OCI-LY7 (cell line): ENCODE measurements around the gene RNFT2. TPM values are rescaled to one million over a fixed set of nuclear protein-coding genes. Genes with fewer than 3 reads are reported as not detected.
A peak's percentile ranks its signal among the peaks of the same experiment; 100 is the strongest.
"Not testable (repeated sequence)": the region's sequence is repeated elsewhere in the genome, so short reads cannot be mapped to it uniquely, and the experiment has no call there.

ENCODE experiments used
- BruUV-seq: library from RNA; stranded (reverse); fragments of 400-500 nt; replicated peaks from 2 replicates; lab custom pipeline; 2021; lab: Mats Ljungman, UMichigan
- CTCF ChIA-PET: fragments of 300-600 bp; sonication (Branson Sonifier 250); formaldehyde crosslinking; loops from one replicate; lab custom pipeline; 2022; ENCODE audit warnings: antibody characterized with exemption; ENCODE audit not compliant: unreplicated experiment; lab: Charles Lee
- POLR2A ChIA-PET: fragments of 300-600 bp; sonication (Branson Sonifier 250); formaldehyde crosslinking; loops from one replicate; lab custom pipeline; 2022; ENCODE audit warnings: antibody characterized with exemption; lab: Charles Lee
- DNase-seq: peaks from one replicate; pipeline ENCODE4 v3.0.0-alpha.2; 2015; ENCODE audit warnings: low spot score
- H2AFZ ChIP-seq: fragments of 200-600 bp; sonication (generic), shearing (Covaris generic); 2 replicates; pipeline ENCODE4 v1.6.1; 2014; ENCODE audit warnings: mild to moderate bottlenecking, antibody characterized with exemption, low read length, moderate library complexity
- H3K27ac ChIP-seq: fragments of 200-600 bp; sonication (generic); 2 replicates; pipeline ENCODE4 v1.5.1; 2014; ENCODE audit warnings: mixed run types, low read depth, mild to moderate bottlenecking, moderate library complexity, low read length, inconsistent platforms; ENCODE audit not compliant: poor library complexity, severe bottlenecking
- H3K36me3 ChIP-seq: fragments of 200-600 bp; sonication (generic); 2 replicates; pipeline ENCODE4 v1.6.1; 2014; ENCODE audit warnings: mild to moderate bottlenecking, antibody characterized with exemption, low read length, moderate library complexity, mixed read lengths; ENCODE audit not compliant: insufficient read depth
- H3K4me1 ChIP-seq: fragments of 200-600 bp; sonication (generic); 2 replicates; pipeline ENCODE4 v1.5.1; 2014; ENCODE audit warnings: mild to moderate bottlenecking, low read length; ENCODE audit not compliant: insufficient read depth, poor library complexity, severe bottlenecking
- H3K4me2 ChIP-seq: fragments of 200-600 bp; sonication (generic); 2 replicates; pipeline ENCODE4 v1.6.1; 2014; ENCODE audit warnings: mild to moderate bottlenecking, low read length
- H3K4me3 ChIP-seq: fragments of 200-600 bp; sonication (generic); 2 replicates; pipeline ENCODE4 v1.5.1; 2014; ENCODE audit warnings: mild to moderate bottlenecking, low read depth, low read length; ENCODE audit not compliant: poor library complexity, severe bottlenecking
- H3K79me2 ChIP-seq: fragments of 200-600 bp; sonication (generic); 2 replicates; pipeline ENCODE4 v1.6.1; 2016; ENCODE audit warnings: low read depth, mild to moderate bottlenecking, low read length, moderate library complexity, mixed read lengths; ENCODE audit not compliant: insufficient read depth
- H3K9me2 ChIP-seq: fragments of 200-600 bp; sonication (generic); 2 replicates; pipeline ENCODE4 v1.6.1; 2016; ENCODE audit warnings: mild to moderate bottlenecking, low read length, mixed read lengths; ENCODE audit not compliant: insufficient read depth
- H3K9me3 ChIP-seq: fragments of 200-600 bp; sonication (generic); 2 replicates; pipeline ENCODE4 v1.6.1; 2014; ENCODE audit warnings: mild to moderate bottlenecking, mixed run types, low read length, mixed read lengths
- H4K20me1 ChIP-seq: fragments of 200-600 bp; sonication (generic); 2 replicates; pipeline ENCODE4 v1.6.1; 2014; ENCODE audit warnings: mild to moderate bottlenecking, antibody characterized with exemption, low read length, moderate library complexity, mixed read lengths; ENCODE audit not compliant: insufficient read depth
- CTCF ChIP-seq: fragments of 200-600 bp; sonication (generic); conservative IDR thresholded peaks from 2 replicates; pipeline ENCODE4 v1.5.1; 2014; ENCODE audit warnings: mild to moderate bottlenecking, antibody characterized with exemption, low read length, moderate library complexity, mixed read lengths
- EZH2phosphoT487 ChIP-seq: fragments of 200-600 bp; sonication (generic); IDR thresholded peaks from 2 replicates; pipeline ENCODE4 v1.6.1; 2018; ENCODE audit warnings: low read depth, borderline replicate concordance, mild to moderate bottlenecking, mixed run types, antibody characterized with exemption, low read length, moderate library complexity, mixed read lengths
- intact Hi-C: fragments of 100-400 bp; cut with micrococcal nuclease; formaldehyde crosslinking; loops from one replicate; pipeline ENCODE4 v1.10.0; 2022; ENCODE audit not compliant: unreplicated experiment
- total RNA-seq, 2 experiments: library from RNA; depleted of rRNA in 1 of 2; stranded (reverse); fragments of >200 nt in 1 of 2; shearing (Covaris generic) in 1 of 2; gene quantifications; 2 replicates each; pipeline ENCODE4 v1.2.3, GENCODE V29; 2014 to 2022

RNFT2 gene
- total RNA-seq, 2 experiments from 2014 or later, result 40.2 to 62.2 TPM

GRCh38 chr12:116780942-116781341 lies 42.8 kb downstream of the RNFT2 start:
- H4K20me1 ChIP-seq, result no peaks in the 10 kb centered on the region
- ChIA-PET POLR2A (no interaction called here), CTCF (no interaction called here)
- H3K4me1 ChIP-seq, result no peaks in the 10 kb centered on the region
- TF ChIP-seq EZH2phosphoT487 (no peak), CTCF (no peak)
- H3K79me2 ChIP-seq, result no peaks in the 10 kb centered on the region
- H3K9me3 ChIP-seq, result no peaks in the 10 kb centered on the region; the same call in 1 of the 2 replicates
- H3K27ac ChIP-seq, result no peak overlapping the region
- no peak overlapping the region for H3K4me3 ChIP-seq
- H2AFZ ChIP-seq, result no peak overlapping the region
- no peak overlapping the region for H3K4me2 ChIP-seq
- H3K9me2 ChIP-seq, result no peaks in the 10 kb centered on the region
- TSS peak; percentile 19 for BruUV-seq
- intact Hi-C loops, result no loop called here
- peaks cover 78% of the 10 kb centered on the region for H3K36me3 ChIP-seq
- DNase-seq, result no peak

GRCh38 chr12:116783525-116784237 lies 45.6 kb downstream of the RNFT2 start:
- no peak overlapping the region for H3K4me3 ChIP-seq
- H3K4me2 ChIP-seq, result no peak overlapping the region
- H3K9me2 ChIP-seq, result no peaks in the 10 kb centered on the region
- no peaks in the 10 kb centered on the region for H3K79me2 ChIP-seq
- CTCF ChIA-PET, result interaction anchor here (0.6 kb wide), 1 partner anchor 97 kb away, joined by 3 read pairs; no protein-coding TSS in a partner anchor
- H4K20me1 ChIP-seq, result no peaks in the 10 kb centered on the region
- no peak overlapping the region for H2AFZ ChIP-seq
- no peak overlapping the region for H3K27ac ChIP-seq
- POLR2A ChIA-PET, result no interaction called here
- no peak for DNase-seq
- H3K36me3 ChIP-seq, result peaks cover 92% of the 10 kb centered on the region
- BruUV-seq, result no TSS peak
- H3K4me1 ChIP-seq, result no peaks in the 10 kb centered on the region
- no peaks in the 10 kb centered on the region; the same call in 1 of the 2 replicates for H3K9me3 ChIP-seq
- no peak for TF ChIP-seq CTCF
- no peak for TF ChIP-seq EZH2phosphoT487
- intact Hi-C loops, result no loop called here

- H4K20me1 ChIP-seq, result no peaks in the 10 kb centered on the region
- intact Hi-C loops, result no loop called here
- POLR2A ChIA-PET, result no interaction called here
- no peaks in the 10 kb centered on the region for H3K4me1 ChIP-seq
- no peaks in the 10 kb centered on the region for H3K79me2 ChIP-seq
- H3K27ac ChIP-seq, result no peak overlapping the region
- DNase-seq, result peak; percentile 39
- no peak overlapping the region for H2AFZ ChIP-seq
- H3K36me3 ChIP-seq, result peaks cover 90% of the 10 kb centered on the region
- TF ChIP-seq EZH2phosphoT487 (no peak), CTCF (no peak)
- no TSS peak for BruUV-seq
- no peaks in the 10 kb centered on the region; the same call in 1 of the 2 replicates for H3K9me3 ChIP-seq
- no peak overlapping the region for H3K4me2 ChIP-seq
- no peak overlapping the region for H3K4me3 ChIP-seq
- H3K9me2 ChIP-seq, result no peaks in the 10 kb centered on the region
- CTCF ChIA-PET, result no interaction called here
These were observed 46.1 kb downstream of the RNFT2 start for GRCh38 chr12:116784238-116784612.

GRCh38 chr12:116789562-116789961 lies 51.4 kb downstream of the RNFT2 start:
- H3K4me2 ChIP-seq, H3K9me2 ChIP-seq, CTCF ChIA-PET, H3K79me2 ChIP-seq, H4K20me1 ChIP-seq, POLR2A ChIA-PET, H3K4me1 ChIP-seq, H3K27ac ChIP-seq, H3K9me3 ChIP-seq, BruUV-seq, intact Hi-C loops, H2AFZ ChIP-seq, H3K4me3 ChIP-seq, DNase-seq: not testable (repeated sequence)
- peaks cover 70% of the 10 kb centered on the region for H3K36me3 ChIP-seq
